IPS-18c (cell line): ENCODE data around the gene TXNDC16.

ENCODE experiments used
- H3K4me3 ChIP-seq: 2 replicates; pipeline ENCODE4 v1.7.0; 2013; ENCODE audit warnings: low read depth, mild to moderate bottlenecking, low read length, moderate library complexity; ENCODE audit not compliant: insufficient read depth
- H3K9me3 ChIP-seq: one replicate; pipeline ENCODE4 v1.6.1; 2013; ENCODE audit warnings: mild to moderate bottlenecking, low read length, moderate library complexity; ENCODE audit not compliant: control insufficient read depth, insufficient read depth

The TXNDC16 gene

DNA sequence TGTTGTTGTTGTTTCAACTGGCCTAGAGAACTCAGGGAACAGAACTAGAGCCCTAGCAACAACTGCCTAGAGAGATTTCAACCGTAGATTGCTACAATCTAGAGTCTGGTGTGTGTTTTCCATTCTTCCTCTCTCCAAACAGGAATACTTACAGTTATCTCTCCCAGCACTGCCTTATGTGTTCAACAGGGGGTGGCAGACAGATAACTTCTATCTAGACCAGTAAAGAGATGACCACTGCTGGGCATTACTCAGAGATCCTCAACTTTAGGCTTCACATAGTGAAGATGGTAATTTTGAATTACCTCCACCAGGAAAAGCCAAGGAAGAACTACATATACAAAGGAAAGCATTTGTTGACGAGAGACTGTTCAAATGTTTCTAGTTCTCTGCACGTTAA is 4.8 kb downstream of the TXNDC16 start:
- Histone ChIP-seq H3K9me3 (no peaks in the 10 kb centered on the region), H3K4me3 (no peak overlapping the region)

GRCh38 chr14:52547027-52547426 is 5.3 kb downstream of the TXNDC16 start:
- no peak overlapping the region for H3K4me3 ChIP-seq

DNA sequence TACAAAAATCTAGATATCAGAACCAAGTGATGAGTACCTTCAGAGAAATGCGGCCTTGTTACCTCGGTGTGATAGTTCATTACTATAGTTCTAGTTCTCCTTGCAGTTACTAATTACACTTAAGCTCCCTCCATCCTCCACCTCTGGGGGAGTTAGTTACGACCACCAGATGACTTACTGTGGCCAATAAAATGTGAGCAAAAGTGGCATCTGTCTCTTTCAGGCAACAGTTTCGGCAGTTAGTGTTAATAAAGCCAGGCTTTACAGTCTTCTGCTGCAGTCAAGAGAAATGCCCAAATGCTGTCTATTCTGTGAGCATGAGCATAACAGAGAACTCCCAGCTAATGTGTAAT is 6.0 kb downstream of the TXNDC16 start:
- no peaks in the 10 kb centered on the region for H3K9me3 ChIP-seq
- H3K4me3 ChIP-seq, result no peak overlapping the region

More at GRCh38 chr14:52547027-52547426, 5.3 kb downstream of the TXNDC16 start:
- H3K9me3 ChIP-seq, result no peaks in the 10 kb centered on the region

GRCh38 chr14:52545584-52546317 is 6.6 kb downstream of the TXNDC16 start:
- no peaks in the 10 kb centered on the region for H3K9me3 ChIP-seq
- no peak overlapping the region for H3K4me3 ChIP-seq

GRCh38 chr14:52538623-52539022 is 13.7 kb downstream of the TXNDC16 start:
- no peaks in the 10 kb centered on the region for H3K9me3 ChIP-seq
- no peak overlapping the region for H3K4me3 ChIP-seq

DNA sequence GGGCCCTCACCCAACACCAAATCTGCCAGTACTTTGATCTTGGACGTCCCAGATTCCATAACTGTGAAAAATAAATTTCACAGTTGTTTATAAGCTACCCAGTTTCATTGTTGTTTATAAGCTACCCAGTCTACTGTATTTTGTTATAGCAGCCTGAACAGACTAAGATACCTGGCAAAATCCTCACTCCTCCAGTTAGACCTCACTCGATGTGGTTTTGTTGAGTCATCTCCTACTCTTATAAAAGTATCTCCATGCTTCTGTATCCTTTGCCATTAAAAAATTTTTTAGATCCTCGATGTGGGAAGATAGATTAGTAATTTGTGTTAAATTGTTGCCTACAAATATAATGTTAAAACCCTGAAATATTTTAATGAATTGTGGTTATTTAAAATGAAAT is 16.0 kb downstream of the TXNDC16 start:
- Histone ChIP-seq H3K9me3 (no peaks in the 10 kb centered on the region), H3K4me3 (no peak overlapping the region)

GRCh38 chr14:52531481-52531880 is 20.8 kb downstream of the TXNDC16 start:
- Histone ChIP-seq H3K4me3 (no peak overlapping the region), H3K9me3 (no peaks in the 10 kb centered on the region)

GRCh38 chr14:52527052-52527451 is 25.3 kb downstream of the TXNDC16 start:
- H3K4me3 ChIP-seq, result no peak overlapping the region
- H3K9me3 ChIP-seq, result no peaks in the 10 kb centered on the region

DNA sequence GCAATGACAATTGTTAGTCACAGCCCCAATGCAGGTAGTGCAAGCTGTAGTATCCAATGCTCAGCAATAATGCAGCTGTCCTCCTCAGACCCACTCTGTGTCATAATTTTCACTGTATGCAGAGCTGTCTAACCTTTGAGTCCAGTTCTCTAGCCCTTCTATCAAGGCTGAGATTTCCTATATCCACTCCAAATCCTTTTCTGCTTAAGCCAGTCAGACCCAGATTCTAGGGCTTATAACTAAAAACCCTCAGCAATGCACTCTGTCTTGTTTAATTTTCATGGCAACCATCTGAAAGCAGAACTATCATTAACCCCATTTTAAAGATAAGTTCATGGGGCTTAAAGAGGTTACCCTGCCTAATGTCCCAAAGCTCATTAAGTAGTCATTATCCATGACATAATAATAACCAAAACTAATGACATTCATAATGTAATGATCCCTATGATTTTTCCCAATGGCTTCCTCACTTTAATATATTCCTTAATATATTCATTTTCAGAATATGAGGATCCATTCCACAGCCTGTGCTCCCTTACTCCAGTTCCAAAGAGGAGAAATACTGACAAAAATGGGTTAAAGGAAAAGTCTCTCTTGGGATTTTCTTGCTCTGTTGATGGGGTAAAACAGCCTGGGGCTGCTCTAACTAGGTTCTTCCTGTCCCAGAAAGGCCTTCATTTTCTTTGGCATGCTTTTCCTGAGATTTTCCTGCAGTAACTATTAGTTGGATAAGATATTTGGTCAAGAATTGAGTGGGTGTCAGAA is 29.5 kb downstream of the TXNDC16 start:
- Histone ChIP-seq H3K9me3 (no peaks in the 10 kb centered on the region), H3K4me3 (no peak overlapping the region)

DNA sequence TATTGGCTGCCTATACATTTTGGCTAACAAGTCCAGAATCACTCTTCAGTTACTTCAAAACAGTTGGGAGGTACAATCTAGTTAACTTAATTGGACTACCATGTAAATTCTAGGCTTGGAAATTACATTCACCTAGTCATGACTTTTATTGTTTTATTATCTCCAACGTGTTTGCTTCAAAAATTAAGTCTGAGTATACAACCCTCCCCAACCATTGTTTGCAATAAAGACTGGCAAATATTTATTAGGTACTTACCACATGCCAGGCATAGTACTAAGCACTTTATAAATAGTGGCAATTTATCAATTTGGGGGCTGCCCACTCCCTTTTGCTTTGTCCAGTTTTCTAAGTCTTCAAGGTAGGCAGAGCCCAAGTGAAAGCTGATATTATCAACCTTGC is 30.3 kb downstream of the TXNDC16 start:
- Histone ChIP-seq H3K9me3 (no peaks in the 10 kb centered on the region), H3K4me3 (no peak overlapping the region)

- no peaks in the 10 kb centered on the region for H3K9me3 ChIP-seq
- no peak overlapping the region for H3K4me3 ChIP-seq
Measured at GRCh38 chr14:52514046-52514811, 38.1 kb downstream of the TXNDC16 start.

DNA sequence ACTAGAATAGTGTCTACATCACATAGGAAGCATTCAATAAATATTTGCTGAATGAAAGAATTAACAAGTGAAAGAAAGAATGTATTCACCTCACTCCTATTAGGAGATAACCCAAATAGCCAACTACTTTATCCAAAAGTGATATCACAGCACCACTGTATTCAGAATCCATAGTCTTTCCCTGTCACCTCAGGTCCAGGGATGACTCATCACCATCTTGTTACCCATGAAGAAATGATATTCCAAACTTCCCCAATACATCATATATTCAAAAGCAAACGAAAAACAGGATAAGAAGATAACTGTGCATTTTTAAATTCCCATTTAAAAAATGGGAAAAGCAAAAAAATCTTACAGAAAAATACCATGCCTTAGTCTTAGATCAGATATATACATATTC is 39.1 kb downstream of the TXNDC16 start:
- Histone ChIP-seq H3K4me3 (no peak overlapping the region), H3K9me3 (no peaks in the 10 kb centered on the region)

DNA sequence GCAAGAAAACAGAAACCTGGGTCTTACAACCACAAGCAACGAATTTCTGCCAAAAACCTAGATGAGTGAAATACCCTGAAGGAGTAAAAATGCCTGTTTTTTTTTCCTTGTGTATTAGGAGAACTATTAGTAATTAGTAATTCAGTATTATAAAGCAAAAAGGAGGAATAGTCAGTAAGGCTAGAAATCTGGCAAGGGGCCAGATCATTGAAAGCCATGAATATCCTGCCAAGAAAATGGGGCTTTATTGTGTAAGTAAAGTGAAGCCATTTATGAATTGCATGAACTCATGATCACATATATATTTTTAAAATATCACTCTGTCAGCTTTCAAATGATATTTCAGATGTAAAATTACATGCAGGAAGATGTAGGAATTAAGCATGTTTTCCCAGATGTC is 57.9 kb downstream of the TXNDC16 start:
- no peak overlapping the region for H3K4me3 ChIP-seq

DNA sequence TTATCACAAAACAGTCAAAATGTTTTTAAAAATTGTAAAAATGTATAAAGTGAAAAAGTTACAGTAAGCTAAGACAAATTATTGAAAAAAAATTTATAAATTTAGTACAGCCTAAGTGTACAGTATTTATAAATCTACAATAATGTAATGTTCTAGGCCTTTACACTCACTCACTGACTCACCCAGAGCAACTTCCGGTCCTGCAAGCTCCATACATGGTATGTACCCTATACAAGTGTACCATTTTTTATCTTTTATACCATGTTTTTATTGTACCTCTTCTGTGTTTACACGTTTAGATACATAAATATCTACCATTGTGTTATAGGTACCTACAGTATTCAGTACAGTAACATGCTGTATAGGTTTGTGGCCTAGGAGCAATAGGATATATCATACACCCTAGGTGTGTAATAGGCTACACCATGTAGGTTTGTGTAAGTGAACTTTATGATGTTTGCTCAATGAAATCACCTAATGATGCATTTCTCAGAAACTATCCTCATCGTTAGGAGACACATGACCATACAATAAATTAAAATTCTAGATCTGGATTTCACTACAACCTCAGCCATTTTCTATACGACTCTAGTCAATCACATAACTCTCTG is 66.8 kb downstream of the TXNDC16 start:
- no peaks in the 10 kb centered on the region for H3K9me3 ChIP-seq
- H3K4me3 ChIP-seq, result no peak overlapping the region

More for the DNA sequence above, 57.9 kb downstream of the TXNDC16 start:
- H3K9me3 ChIP-seq, result no peaks in the 10 kb centered on the region

GRCh38 chr14:52481864-52482263 is 70.4 kb downstream of the TXNDC16 start:
- peaks cover under 1% of the 10 kb centered on the region for H3K9me3 ChIP-seq
- H3K4me3 ChIP-seq, result no peak overlapping the region

DNA sequence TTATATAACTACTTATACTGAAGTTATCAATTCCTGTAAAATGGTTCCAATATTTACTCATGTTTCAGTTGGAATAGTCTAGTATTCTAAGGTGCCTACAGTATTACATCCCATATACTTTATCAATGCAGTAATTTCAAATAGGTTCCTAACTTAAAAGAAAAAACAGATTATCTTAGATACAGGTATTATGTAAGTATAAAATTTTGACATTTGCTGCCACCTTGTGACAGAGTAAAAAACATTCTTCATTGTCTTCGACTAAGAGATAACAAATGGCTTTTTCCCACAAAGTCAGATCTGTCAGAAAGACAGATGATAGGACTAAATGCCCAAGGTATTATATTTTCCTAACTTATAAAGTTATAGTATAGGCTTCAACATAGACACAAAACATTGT is 78.7 kb downstream of the TXNDC16 start:
- peaks cover 2% of the 10 kb centered on the region for H3K9me3 ChIP-seq
- no peak overlapping the region for H3K4me3 ChIP-seq

- H3K9me3 ChIP-seq, result peaks cover 2% of the 10 kb centered on the region
- H3K4me3 ChIP-seq, result no peak overlapping the region
Measured at GRCh38 chr14:52472728-52473127, 79.6 kb downstream of the TXNDC16 start.
